GM12878 (cell line): Measurements from ENCODE around the gene TACR2. TPM values are rescaled to one million over a fixed set of nuclear protein-coding genes. Genes with fewer than 3 reads are reported as not detected.

Experiments
- ATAC-seq: fragments of 200-7000 bp; cut with Tn5 transposase; 3 replicates; pipeline ENCODE4 v1.9.1; 2020; ENCODE audit warnings: mild to moderate bottlenecking, moderate library complexity
- BruUV-seq: library from RNA; stranded (reverse); fragments of 400-500 nt; replicated peaks from 2 replicates; lab custom pipeline; 2021; lab: Mats Ljungman, UMichigan
- CTCF ChIA-PET: fragments of 300-600 bp; sonication (Branson Sonifier 250); formaldehyde crosslinking; extraction: SDS; loops from one replicate; lab custom pipeline; 2021; ENCODE audit warnings: inconsistent platforms; lab: Yijun Ruan, JAX
- POLR2A ChIA-PET: fragments of 350-600 bp; formaldehyde crosslinking; extraction: SDS; loops from one replicate; lab custom pipeline; 2021; ENCODE audit warnings: inconsistent platforms; lab: Charles Lee
- RAD21 ChIA-PET: fragments of 300-600 bp; sonication (Branson Sonifier 250); formaldehyde crosslinking; loops from one replicate; lab custom pipeline; 2023; ENCODE audit warnings: antibody characterized with exemption; ENCODE audit not compliant: unreplicated experiment; lab: Charles Lee
- SMC1A ChIA-PET: fragments of 300-600 bp; sonication (Branson Sonifier 250); formaldehyde crosslinking; loops from one replicate; lab custom pipeline; 2023; ENCODE audit not compliant: unreplicated experiment, uncharacterized antibody; lab: Charles Lee
- DNase-seq: peaks from one replicate; pipeline ENCODE4 v3.0.0-alpha.2; 2011; ENCODE audit warnings: low read depth, low spot score
- FAIRE-seq: peaks from 3 replicates; lab custom pipeline; 2011; peaks lifted over from hg19 to GRCh38; lab: Jason Lieb, UNC
- H2AFZ ChIP-seq: 2 replicates; pipeline ENCODE4 v1.6.0; 2011; ENCODE audit warnings: low read depth, low read length, control low read depth; ENCODE audit not compliant: control insufficient read depth
- H3K27ac ChIP-seq: 2 replicates; pipeline ENCODE4 v1.5.1; 2011; ENCODE audit warnings: control low read depth; ENCODE audit not compliant: control insufficient read depth, insufficient read depth
- H3K27me3 ChIP-seq, 2 experiments: replicated peaks in 1 of 2; 2 replicates each; pipeline versions ENCODE4 v1.6.0 to v1.6.1; 2011; ENCODE audit warnings: low read length in 1 of 2; ENCODE audit not compliant: control insufficient read depth in 2 of 2, insufficient read depth in 2 of 2
- H3K36me3 ChIP-seq, 2 experiments: 2 replicates each; pipeline ENCODE4 v1.5.1; 2011; ENCODE audit warnings: low read length in 1 of 2; ENCODE audit not compliant: control insufficient read depth in 2 of 2, insufficient read depth in 2 of 2
- H3K4me1 ChIP-seq: 2 replicates; pipeline ENCODE4 v1.6.1; 2011; ENCODE audit warnings: mild to moderate bottlenecking, low read length, moderate library complexity, mixed read lengths; ENCODE audit not compliant: control insufficient read depth, insufficient read depth
- H3K4me2 ChIP-seq: 2 replicates; pipeline ENCODE4 v1.6.0; 2011; ENCODE audit warnings: control low read depth; ENCODE audit not compliant: control insufficient read depth, insufficient read depth
- H3K4me3 ChIP-seq: fragments of 200-600 bp; sonication (generic); 2 replicates; pipeline ENCODE4 v1.5.1; 2016
- H3K79me2 ChIP-seq: 2 replicates; pipeline ENCODE4 v1.6.0; 2011; ENCODE audit warnings: low read length; ENCODE audit not compliant: control insufficient read depth, insufficient read depth
- H3K9ac ChIP-seq: 2 replicates; pipeline ENCODE4 v1.8.0; 2011; ENCODE audit warnings: low read length, control low read depth, mixed read lengths; ENCODE audit not compliant: control insufficient read depth, insufficient read depth
- H3K9me3 ChIP-seq: replicated peaks from 3 replicates; pipeline ENCODE4 v1.5.1; 2011; ENCODE audit warnings: mild to moderate bottlenecking, low read length; ENCODE audit not compliant: control insufficient read depth, insufficient read depth
- H4K20me1 ChIP-seq: 2 replicates; pipeline ENCODE4 v1.6.0; 2011; ENCODE audit not compliant: control insufficient read depth, insufficient read depth
- BHLHE40 ChIP-seq, 2 experiments: fragments of 450-650 bp in 1 of 2; IDR thresholded peaks; 2 replicates each; pipeline ENCODE4 v1.6.1; 2011 to 2017; ENCODE audit warnings: low read depth in 2 of 2, borderline replicate concordance in 1 of 2, improper control_type of control experiment in 1 of 2, low read length in 1 of 2, mild to moderate bottlenecking in 1 of 2
- NFYB ChIP-seq: IDR thresholded peaks from 2 replicates; pipeline ENCODE4 v1.6.1; 2011; ENCODE audit warnings: low read depth, mild to moderate bottlenecking, low read length, improper control_type of control experiment, moderate library complexity; ENCODE audit not compliant: insufficient read depth
- RAD51 ChIP-seq: fragments of 450-650 bp; IDR thresholded peaks from 2 replicates; pipeline ENCODE4 v1.6.1; 2016; ENCODE audit warnings: moderate library complexity, mild to moderate bottlenecking, inconsistent platforms
- RUNX3 ChIP-seq: IDR thresholded peaks from 2 replicates; pipeline ENCODE4 v1.6.1; 2012; ENCODE audit warnings: low read length, inconsistent platforms
- SREBF1 ChIP-seq: IDR thresholded peaks from 2 replicates; pipeline ENCODE4 v1.6.1; 2012; ENCODE audit warnings: mild to moderate bottlenecking, low read length
- WGBS: methylation state at CpG from one replicate; pipeline ENCODE4 v1.1.6; 2016; ENCODE audit warnings: low lambda C conversion rate; ENCODE audit not compliant: insufficient replicate concordance, insufficient coverage; ENCODE audit errors: missing lambda C conversion rate; 5-methylcytosine and 5-hydroxymethylcytosine counted together
- in situ Hi-C: fragments of 300-500 bp; cut with MboI; formaldehyde crosslinking; loops from 9 replicates; pipeline ENCODE4 v1.14.3; 2018; ENCODE audit warnings: mixed read lengths
- intact Hi-C: fragments of 100-400 bp; cut with micrococcal nuclease; formaldehyde crosslinking; loops from one replicate; pipeline ENCODE4 v1.14.2; 2022; ENCODE audit not compliant: unreplicated experiment
- polyA plus RNA-seq, 11 experiments: library from polyadenylated mRNA; depleted of rRNA in 4 of 11; unstranded in 6 of 11; stranded (reverse) in 5 of 11; fragments of >200 nt; fragmentation: Nextera tagmentation in 4 of 11; fragmentation: Illumina TruSeq in 1 of 11; extraction: Ambion mirVana in 4 of 11; extraction: Trizol in 1 of 11; gene quantifications; 1 replicate in 1 of 11; 2 replicates in 10 of 11; pipeline versions ENCODE4 v1.2.1 to v1.2.3, GENCODE V29; 2011 to 2016; ENCODE audit warnings: inconsistent platforms in 2 of 11, missing spikeins in 2 of 11, low read depth in 1 of 11
- total RNA-seq, 4 experiments: library from RNA; depleted of rRNA in 3 of 4; stranded (reverse); fragments of >200 nt in 3 of 4; fragmentation: Illumina TruSeq in 1 of 4; extraction: Trizol in 1 of 4; gene quantifications; 2 replicates each; pipeline versions ENCODE4 v1.2.1 to v1.2.3, GENCODE V29; 2013 to 2021
- TF ChIP-seq, protein P1 (sequence below): fragments of 450-650 bp; formaldehyde crosslinking; IDR thresholded peaks from 2 replicates; pipeline ENCODE4 v1.4.0; 2020; ENCODE audit warnings: mild to moderate bottlenecking, moderate library complexity
- TF ChIP-seq, protein P2 (sequence below): IDR thresholded peaks from 2 replicates; pipeline ENCODE4 v1.6.1; 2011; ENCODE audit warnings: borderline replicate concordance, low read depth, mild to moderate bottlenecking, moderate library complexity, mixed read lengths, low read length; ENCODE audit not compliant: insufficient read depth; ENCODE audit errors: extremely low read length

The TACR2 gene
- total and polyA plus RNA-seq, 10 of the 15 experiments (the other 5 are each of a cell fraction or from before 2014, with no cell fraction given): 0.11 TPM; not detected in 9

DNA sequence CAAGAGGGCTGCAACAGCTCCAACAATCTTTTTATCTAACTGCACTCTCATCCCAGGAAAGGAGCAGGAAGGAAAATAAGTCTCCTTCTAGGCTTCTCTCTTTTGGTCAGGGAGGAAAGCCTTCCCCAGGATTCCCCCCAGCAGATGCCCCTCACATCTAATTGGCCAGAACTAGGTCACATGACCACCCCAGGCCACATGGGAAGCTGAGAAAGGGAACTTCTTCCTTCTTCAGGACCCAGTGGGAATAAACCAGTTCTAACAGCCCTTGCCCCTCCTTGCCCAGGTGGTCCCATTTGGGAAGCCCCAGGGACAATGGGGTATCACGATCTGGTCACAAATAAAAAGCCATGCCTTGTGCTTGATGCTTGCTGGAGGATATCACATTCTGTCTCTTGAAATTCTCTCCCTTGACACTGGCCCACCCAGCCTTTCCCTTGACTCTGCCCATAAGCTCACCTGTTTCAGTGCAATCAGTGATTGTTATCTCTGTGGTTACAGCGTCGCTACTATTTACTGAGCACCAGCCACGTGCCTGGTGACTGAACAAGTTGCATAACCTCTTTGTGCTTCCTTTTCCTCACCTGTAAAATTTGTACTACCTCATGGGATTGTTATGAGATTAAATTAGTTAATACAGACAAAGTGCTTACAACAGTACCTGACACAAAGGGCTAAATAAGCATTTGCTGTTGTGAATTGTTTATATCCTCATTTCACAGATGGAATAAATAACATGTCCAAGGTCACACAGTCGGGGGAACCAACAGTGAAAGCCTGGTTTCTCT lies 9.0 kb upstream of the TACR2 start:
- FAIRE-seq: peak; percentile 35
- no peaks in the 10 kb centered on the region for H4K20me1 ChIP-seq
- no peak overlapping the region for H3K4me2 ChIP-seq
- POLR2A ChIA-PET: interaction anchor here (0.8 kb wide), 1 partner anchor 24 kb away, joined by 7 read pairs; no protein-coding TSS in a partner anchor
- RAD21 ChIA-PET: interaction anchor here (1.3 kb wide), 1 partner anchor 82 kb away, joined by 4 read pairs; no protein-coding TSS in a partner anchor
- 32% methylated on average over 5 of the region's 5 CpGs for WGBS
- H3K36me3 ChIP-seq: no peaks in the 10 kb centered on the region
- TF ChIP-seq NFYB: peak; percentile 86
- peak; percentile 74; the same call in 1 of the 2 replicates for TF ChIP-seq RAD51
- TF ChIP-seq, protein P1, sequence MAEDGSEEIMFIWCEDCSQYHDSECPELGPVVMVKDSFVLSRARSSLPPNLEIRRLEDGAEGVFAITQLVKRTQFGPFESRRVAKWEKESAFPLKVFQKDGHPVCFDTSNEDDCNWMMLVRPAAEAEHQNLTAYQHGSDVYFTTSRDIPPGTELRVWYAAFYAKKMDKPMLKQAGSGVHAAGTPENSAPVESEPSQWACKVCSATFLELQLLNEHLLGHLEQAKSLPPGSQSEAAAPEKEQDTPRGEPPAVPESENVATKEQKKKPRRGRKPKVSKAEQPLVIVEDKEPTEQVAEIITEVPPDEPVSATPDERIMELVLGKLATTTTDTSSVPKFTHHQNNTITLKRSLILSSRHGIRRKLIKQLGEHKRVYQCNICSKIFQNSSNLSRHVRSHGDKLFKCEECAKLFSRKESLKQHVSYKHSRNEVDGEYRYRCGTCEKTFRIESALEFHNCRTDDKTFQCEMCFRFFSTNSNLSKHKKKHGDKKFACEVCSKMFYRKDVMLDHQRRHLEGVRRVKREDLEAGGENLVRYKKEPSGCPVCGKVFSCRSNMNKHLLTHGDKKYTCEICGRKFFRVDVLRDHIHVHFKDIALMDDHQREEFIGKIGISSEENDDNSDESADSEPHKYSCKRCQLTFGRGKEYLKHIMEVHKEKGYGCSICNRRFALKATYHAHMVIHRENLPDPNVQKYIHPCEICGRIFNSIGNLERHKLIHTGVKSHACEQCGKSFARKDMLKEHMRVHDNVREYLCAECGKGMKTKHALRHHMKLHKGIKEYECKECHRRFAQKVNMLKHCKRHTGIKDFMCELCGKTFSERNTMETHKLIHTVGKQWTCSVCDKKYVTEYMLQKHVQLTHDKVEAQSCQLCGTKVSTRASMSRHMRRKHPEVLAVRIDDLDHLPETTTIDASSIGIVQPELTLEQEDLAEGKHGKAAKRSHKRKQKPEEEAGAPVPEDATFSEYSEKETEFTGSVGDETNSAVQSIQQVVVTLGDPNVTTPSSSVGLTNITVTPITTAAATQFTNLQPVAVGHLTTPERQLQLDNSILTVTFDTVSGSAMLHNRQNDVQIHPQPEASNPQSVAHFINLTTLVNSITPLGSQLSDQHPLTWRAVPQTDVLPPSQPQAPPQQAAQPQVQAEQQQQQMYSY (CRISPR knock-in tag): no peak
- TF ChIP-seq, protein P2, sequence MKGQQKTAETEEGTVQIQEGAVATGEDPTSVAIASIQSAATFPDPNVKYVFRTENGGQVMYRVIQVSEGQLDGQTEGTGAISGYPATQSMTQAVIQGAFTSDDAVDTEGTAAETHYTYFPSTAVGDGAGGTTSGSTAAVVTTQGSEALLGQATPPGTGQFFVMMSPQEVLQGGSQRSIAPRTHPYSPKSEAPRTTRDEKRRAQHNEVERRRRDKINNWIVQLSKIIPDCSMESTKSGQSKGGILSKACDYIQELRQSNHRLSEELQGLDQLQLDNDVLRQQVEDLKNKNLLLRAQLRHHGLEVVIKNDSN: peak; percentile 28
- no peak for TF ChIP-seq SREBF1
- peak in 1 of 2 experiments; percentile 62; a peak in 1 of 4 replicates for TF ChIP-seq BHLHE40 (IDR thresholded peaks at IDR 0.05; ENCODE audit: borderline replicate concordance in 1 of 2, low read depth in 2 of 2, low read length in 1 of 2)
- TF ChIP-seq RUNX3: 0 out of 2 replicates have a peak, but pooled peaks have one; percentile 6
- no peaks in the 10 kb centered on the region for H3K27me3 ChIP-seq
- no peaks in the 10 kb centered on the region for H3K9me3 ChIP-seq
- no peak overlapping the region for H3K27ac ChIP-seq
- CTCF ChIA-PET: interaction anchor here (0.6 to 4.2 kb wide), 7 partner anchors 17 to 148 kb away, joined by 3 to 29 read pairs (median 3); no protein-coding TSS in a partner anchor
- H3K4me1 ChIP-seq: peaks cover 9% of the 10 kb centered on the region; the same call in 1 of the 2 replicates
- no peak overlapping the region for H2AFZ ChIP-seq
- SMC1A ChIA-PET: interaction anchor here (0.9 to 3.1 kb wide), 4 partner anchors 21 to 83 kb away, joined by 3 to 17 read pairs (median 4); no protein-coding TSS in a partner anchor
- no peaks in the 10 kb centered on the region for H3K79me2 ChIP-seq
- in situ Hi-C loops: no loop called here
- H3K4me3 ChIP-seq: no peak overlapping the region
- intact Hi-C loops: loop anchor here (5.0 kb wide), 1 partner anchor 212 kb away; no protein-coding TSS in a partner anchor
- no peak overlapping the region for H3K9ac ChIP-seq
- no TSS peak for BruUV-seq
- no peak for DNase-seq
- peak; percentile 31 for ATAC-seq
